ENCODE measurements around the gene CENPC. TPM values are rescaled to one million over a fixed set of nuclear protein-coding genes. Genes with fewer than 3 reads are reported as not detected.

The CENPC gene
- polyA plus RNA-seq, 2 of the 4 experiments (the other 2 are of a cell fraction): 5.6 to 9.0 TPM

DNA sequence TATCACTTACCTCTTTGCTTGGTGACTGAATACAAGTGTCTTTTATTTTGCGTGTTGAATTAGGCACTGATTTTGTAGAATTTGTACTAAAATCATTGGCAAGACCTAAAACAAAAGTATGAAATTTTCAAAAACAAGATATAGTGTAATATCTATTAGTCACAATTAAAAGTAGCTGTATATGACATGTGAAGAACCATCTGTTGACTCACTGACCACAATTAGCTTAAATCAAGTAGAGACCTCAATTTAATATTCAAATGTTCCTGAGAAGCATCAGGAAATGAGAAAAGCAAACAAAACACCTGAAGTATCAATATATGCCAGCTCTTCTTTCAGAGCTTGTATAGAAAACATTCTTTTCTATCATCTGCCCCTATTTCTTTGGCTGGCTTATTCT lies 5.5 kb downstream of the CENPC start:
- no peak overlapping the region for H3K4me2 ChIP-seq
- H3K27ac ChIP-seq: no peak overlapping the region
- ATAC-seq (no peak), DNase-seq (ENCODE audit: low read depth in 1 of 2, low spot score in 1 of 2) (no peak), FAIRE-seq (no peak)
- peaks cover 9% of the 10 kb centered on the region; the same call in 2 of the 3 replicates for H3K4me1 ChIP-seq
- no peak overlapping the region for H3K4me3 ChIP-seq
- 88% methylated on average over 1 of the region's 1 CpG for WGBS (ENCODE audit: missing lambda C conversion rate)
- ChIA-PET CTCF (interaction anchor here (0.8 kb wide), 1 partner anchor 636 kb away, joined by 3 read pairs; no protein-coding TSS in a partner anchor), POLR2A (no interaction called here)
- TF ChIP-seq HOXB13 (CRISPR knock-in tag; IDR thresholded peaks at IDR 0.05; ENCODE audit: low read depth) (no peak), HOXB5 (CRISPR knock-in tag; IDR thresholded peaks at IDR 0.05) (no peak), SMC3 (IDR thresholded peaks at IDR 0.05) (no peak), EHMT2 (IDR thresholded peaks at IDR 0.05; ENCODE audit: low read depth) (no peak), MAFK (IDR thresholded peaks at IDR 0.05; ENCODE audit: partially characterized antibody) (no peak), ZC3H11A (IDR thresholded peaks at IDR 0.05) (no peak), HDAC2 (IDR thresholded peaks at IDR 0.05) (no peak), GATA3 (IDR thresholded peaks at IDR 0.05; ENCODE audit: borderline replicate concordance) (no peak), ZSCAN20 (CRISPR knock-in tag; IDR thresholded peaks at IDR 0.05) (no peak), BHLHE40 (IDR thresholded peaks at IDR 0.05; ENCODE audit: low read depth, low read length) (no peak), CBX2 (IDR thresholded peaks at IDR 0.05; ENCODE audit: borderline replicate concordance, low read depth) (no peak), RARB (CRISPR knock-in tag; IDR thresholded peaks at IDR 0.05) (no peak), FOSB (CRISPR knock-in tag; IDR thresholded peaks at IDR 0.05) (no peak), HOXA7 (CRISPR knock-in tag; IDR thresholded peaks at IDR 0.05) (no peak), RAD21 (conservative IDR thresholded peaks at IDR 0.05 in 1 of 2, IDR thresholded peaks at IDR 0.05 in 1 of 2) (no peak), CBX8 (IDR thresholded peaks at IDR 0.05) (no peak)
- TF ChIP-seq, protein P1, sequence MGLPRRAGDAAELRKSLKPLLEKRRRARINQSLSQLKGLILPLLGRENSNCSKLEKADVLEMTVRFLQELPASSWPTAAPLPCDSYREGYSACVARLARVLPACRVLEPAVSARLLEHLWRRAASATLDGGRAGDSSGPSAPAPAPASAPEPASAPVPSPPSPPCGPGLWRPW (IDR thresholded peaks at IDR 0.05): no peak
- TF ChIP-seq, protein P2, sequence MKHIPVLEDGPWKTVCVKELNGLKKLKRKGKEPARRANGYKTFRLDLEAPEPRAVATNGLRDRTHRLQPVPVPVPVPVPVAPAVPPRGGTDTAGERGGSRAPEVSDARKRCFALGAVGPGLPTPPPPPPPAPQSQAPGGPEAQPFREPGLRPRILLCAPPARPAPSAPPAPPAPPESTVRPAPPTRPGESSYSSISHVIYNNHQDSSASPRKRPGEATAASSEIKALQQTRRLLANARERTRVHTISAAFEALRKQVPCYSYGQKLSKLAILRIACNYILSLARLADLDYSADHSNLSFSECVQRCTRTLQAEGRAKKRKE (CRISPR knock-in tag; IDR thresholded peaks at IDR 0.05; ENCODE audit: low read depth): no peak
- no peaks in the 10 kb centered on the region for H3K9me3 ChIP-seq

DNA sequence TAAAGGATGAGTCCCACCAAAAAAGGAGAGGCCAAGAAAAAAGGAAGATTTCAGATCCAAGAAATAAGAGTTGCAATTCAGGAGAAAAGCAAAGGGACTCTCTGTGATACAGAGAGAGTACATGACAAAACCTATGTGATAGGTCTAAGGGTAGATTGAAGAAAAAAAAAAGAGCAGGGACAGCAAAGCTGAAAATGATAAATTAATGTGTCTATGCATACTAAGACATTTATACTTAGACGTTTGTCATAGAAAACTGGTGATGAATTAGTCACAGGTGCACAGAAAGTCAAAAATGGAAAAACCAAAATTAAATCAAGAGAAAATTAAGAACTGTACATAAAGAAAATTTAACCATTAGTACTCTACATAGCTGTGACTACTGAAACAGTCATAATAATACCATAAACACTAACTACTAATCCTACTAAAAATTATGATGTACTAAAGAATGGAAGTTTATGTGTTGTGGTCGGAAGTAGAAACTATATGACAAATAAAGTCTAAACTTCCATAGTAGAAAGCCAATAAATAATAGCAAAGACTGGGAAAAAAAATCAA lies 9.9 kb downstream of the CENPC start:
- ATAC-seq (no peak), DNase-seq (ENCODE audit: low read depth in 1 of 2, low spot score in 1 of 2) (no peak), FAIRE-seq (no peak)
- ChIA-PET POLR2A (no interaction called here), CTCF (no interaction called here)
- H3K4me1 ChIP-seq: no peaks in the 10 kb centered on the region
- no peaks in the 10 kb centered on the region for H3K9me3 ChIP-seq
- H3K4me2 ChIP-seq: no peak overlapping the region
- WGBS (ENCODE audit: missing lambda C conversion rate): 91% methylated on average over 2 of the region's 2 CpGs
- no peak overlapping the region for H3K4me3 ChIP-seq
- H3K27ac ChIP-seq: no peak overlapping the region
- TF ChIP-seq GATA3 (IDR thresholded peaks at IDR 0.05; ENCODE audit: borderline replicate concordance) (no peak), TFCP2L1 (CRISPR knock-in tag; IDR thresholded peaks at IDR 0.05) (no peak), ZFP36 (IDR thresholded peaks at IDR 0.05; ENCODE audit: borderline replicate concordance, partially characterized antibody) (no peak), FOSB (CRISPR knock-in tag; IDR thresholded peaks at IDR 0.05) (no peak), SMC3 (IDR thresholded peaks at IDR 0.05) (no peak), CEBPB (IDR thresholded peaks at IDR 0.05) (no peak), EP300 (IDR thresholded peaks at IDR 0.05) (no peak), RAD21 (conservative IDR thresholded peaks at IDR 0.05 in 1 of 2, IDR thresholded peaks at IDR 0.05 in 1 of 2) (no peak), HDAC2 (IDR thresholded peaks at IDR 0.05) (no peak), ZC3H11A (IDR thresholded peaks at IDR 0.05) (no peak), ESRRA (IDR thresholded peaks at IDR 0.05; ENCODE audit: borderline replicate concordance, low read length) (no peak), POLR2AphosphoS2 (conservative IDR thresholded peaks at IDR 0.05; ENCODE audit: low read length) (no peak)
- TF ChIP-seq, protein P3, sequence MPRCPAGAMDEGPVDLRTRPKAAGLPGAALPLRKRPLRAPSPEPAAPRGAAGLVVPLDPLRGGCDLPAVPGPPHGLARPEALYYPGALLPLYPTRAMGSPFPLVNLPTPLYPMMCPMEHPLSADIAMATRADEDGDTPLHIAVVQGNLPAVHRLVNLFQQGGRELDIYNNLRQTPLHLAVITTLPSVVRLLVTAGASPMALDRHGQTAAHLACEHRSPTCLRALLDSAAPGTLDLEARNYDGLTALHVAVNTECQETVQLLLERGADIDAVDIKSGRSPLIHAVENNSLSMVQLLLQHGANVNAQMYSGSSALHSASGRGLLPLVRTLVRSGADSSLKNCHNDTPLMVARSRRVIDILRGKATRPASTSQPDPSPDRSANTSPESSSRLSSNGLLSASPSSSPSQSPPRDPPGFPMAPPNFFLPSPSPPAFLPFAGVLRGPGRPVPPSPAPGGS (IDR thresholded peaks at IDR 0.05): no peak
- TF ChIP-seq, protein P4, sequence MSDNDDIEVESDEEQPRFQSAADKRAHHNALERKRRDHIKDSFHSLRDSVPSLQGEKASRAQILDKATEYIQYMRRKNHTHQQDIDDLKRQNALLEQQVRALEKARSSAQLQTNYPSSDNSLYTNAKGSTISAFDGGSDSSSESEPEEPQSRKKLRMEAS (IDR thresholded peaks at IDR 0.05): no peak
- TF ChIP-seq, protein P5, sequence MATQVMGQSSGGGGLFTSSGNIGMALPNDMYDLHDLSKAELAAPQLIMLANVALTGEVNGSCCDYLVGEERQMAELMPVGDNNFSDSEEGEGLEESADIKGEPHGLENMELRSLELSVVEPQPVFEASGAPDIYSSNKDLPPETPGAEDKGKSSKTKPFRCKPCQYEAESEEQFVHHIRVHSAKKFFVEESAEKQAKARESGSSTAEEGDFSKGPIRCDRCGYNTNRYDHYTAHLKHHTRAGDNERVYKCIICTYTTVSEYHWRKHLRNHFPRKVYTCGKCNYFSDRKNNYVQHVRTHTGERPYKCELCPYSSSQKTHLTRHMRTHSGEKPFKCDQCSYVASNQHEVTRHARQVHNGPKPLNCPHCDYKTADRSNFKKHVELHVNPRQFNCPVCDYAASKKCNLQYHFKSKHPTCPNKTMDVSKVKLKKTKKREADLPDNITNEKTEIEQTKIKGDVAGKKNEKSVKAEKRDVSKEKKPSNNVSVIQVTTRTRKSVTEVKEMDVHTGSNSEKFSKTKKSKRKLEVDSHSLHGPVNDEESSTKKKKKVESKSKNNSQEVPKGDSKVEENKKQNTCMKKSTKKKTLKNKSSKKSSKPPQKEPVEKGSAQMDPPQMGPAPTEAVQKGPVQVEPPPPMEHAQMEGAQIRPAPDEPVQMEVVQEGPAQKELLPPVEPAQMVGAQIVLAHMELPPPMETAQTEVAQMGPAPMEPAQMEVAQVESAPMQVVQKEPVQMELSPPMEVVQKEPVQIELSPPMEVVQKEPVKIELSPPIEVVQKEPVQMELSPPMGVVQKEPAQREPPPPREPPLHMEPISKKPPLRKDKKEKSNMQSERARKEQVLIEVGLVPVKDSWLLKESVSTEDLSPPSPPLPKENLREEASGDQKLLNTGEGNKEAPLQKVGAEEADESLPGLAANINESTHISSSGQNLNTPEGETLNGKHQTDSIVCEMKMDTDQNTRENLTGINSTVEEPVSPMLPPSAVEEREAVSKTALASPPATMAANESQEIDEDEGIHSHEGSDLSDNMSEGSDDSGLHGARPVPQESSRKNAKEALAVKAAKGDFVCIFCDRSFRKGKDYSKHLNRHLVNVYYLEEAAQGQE (IDR thresholded peaks at IDR 0.05): no peak
- TF ChIP-seq, protein P6, sequence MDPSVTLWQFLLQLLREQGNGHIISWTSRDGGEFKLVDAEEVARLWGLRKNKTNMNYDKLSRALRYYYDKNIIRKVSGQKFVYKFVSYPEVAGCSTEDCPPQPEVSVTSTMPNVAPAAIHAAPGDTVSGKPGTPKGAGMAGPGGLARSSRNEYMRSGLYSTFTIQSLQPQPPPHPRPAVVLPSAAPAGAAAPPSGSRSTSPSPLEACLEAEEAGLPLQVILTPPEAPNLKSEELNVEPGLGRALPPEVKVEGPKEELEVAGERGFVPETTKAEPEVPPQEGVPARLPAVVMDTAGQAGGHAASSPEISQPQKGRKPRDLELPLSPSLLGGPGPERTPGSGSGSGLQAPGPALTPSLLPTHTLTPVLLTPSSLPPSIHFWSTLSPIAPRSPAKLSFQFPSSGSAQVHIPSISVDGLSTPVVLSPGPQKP (IDR thresholded peaks at IDR 0.05; ENCODE audit: low read depth, low read length): no peak
- TF ChIP-seq, protein P7, sequence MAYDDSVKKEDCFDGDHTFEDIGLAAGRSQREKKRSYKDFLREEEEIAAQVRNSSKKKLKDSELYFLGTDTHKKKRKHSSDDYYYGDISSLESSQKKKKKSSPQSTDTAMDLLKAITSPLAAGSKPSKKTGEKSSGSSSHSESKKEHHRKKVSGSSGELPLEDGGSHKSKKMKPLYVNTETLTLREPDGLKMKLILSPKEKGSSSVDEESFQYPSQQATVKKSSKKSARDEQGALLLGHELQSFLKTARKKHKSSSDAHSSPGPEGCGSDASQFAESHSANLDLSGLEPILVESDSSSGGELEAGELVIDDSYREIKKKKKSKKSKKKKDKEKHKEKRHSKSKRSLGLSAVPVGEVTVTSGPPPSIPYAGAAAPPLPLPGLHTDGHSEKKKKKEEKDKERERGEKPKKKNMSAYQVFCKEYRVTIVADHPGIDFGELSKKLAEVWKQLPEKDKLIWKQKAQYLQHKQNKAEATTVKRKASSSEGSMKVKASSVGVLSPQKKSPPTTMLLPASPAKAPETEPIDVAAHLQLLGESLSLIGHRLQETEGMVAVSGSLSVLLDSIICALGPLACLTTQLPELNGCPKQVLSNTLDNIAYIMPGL (CRISPR knock-in tag; IDR thresholded peaks at IDR 0.05; ENCODE audit: borderline replicate concordance): no peak

Measured in A549 (cell line).